ENCODE results near the gene CYRIA. TPM values are rescaled to one million over a fixed set of nuclear protein-coding genes. Genes with fewer than 3 reads are reported as not detected.

The CYRIA gene
- total RNA-seq, 1 experiment from 2014 or later, result 183 TPM

GRCh38 chr2:16686641-16687040 is 21.0 kb upstream of the CYRIA start:
- ChIA-PET CTCF (no interaction called here), POLR2A (ENCODE audit: low non-redundant PET) (no interaction called here)
- no TSS peak for BruUV-seq (replicated peaks)
- Histone ChIP-seq H3K36me3 (ENCODE audit: insufficient read depth, low read length, poor library complexity, severe bottlenecking) (no peaks in the 10 kb centered on the region), H3K27ac (ENCODE audit: low read depth, low read length, poor library complexity, severe bottlenecking) (peak overlapping the region; percentile 100), H3K9me3 (ENCODE audit: low read depth, low read length, poor library complexity, severe bottlenecking) (no peaks in the 10 kb centered on the region), H3K4me3 (ENCODE audit: low read depth, low read length, poor library complexity, severe bottlenecking) (no peak overlapping the region), H3K27me3 (replicated peaks; ENCODE audit: insufficient read depth, low read depth, low read length, poor library complexity) (no peaks in the 10 kb centered on the region), H3K4me1 (ENCODE audit: insufficient read depth, low read length, poor library complexity, severe bottlenecking) (peaks cover 61% of the 10 kb centered on the region)
- intact Hi-C loops (cut with micrococcal nuclease; ENCODE audit: unreplicated experiment), result no loop called here
- DNase-seq (ENCODE audit: low spot score), result no peak
- TF ChIP-seq EZH2 (IDR thresholded peaks at IDR 0.05; ENCODE audit: borderline replicate concordance, low read depth, low read length, poor library complexity, severe bottlenecking) (no peak), CTCF (conservative IDR thresholded peaks at IDR 0.05; ENCODE audit: low read depth, low read length) (no peak)

- Histone ChIP-seq H3K27ac (ENCODE audit: low read depth, low read length, poor library complexity, severe bottlenecking) (peak overlapping the region; percentile 100), H3K4me1 (ENCODE audit: insufficient read depth, low read length, poor library complexity, severe bottlenecking) (peaks cover 62% of the 10 kb centered on the region), H3K9me3 (ENCODE audit: low read depth, low read length, poor library complexity, severe bottlenecking) (no peaks in the 10 kb centered on the region), H3K27me3 (replicated peaks; ENCODE audit: insufficient read depth, low read depth, low read length, poor library complexity) (no peaks in the 10 kb centered on the region), H3K4me3 (ENCODE audit: low read depth, low read length, poor library complexity, severe bottlenecking) (peak overlapping the region; percentile 8), H3K36me3 (ENCODE audit: insufficient read depth, low read length, poor library complexity, severe bottlenecking) (no peaks in the 10 kb centered on the region)
- intact Hi-C loops (cut with micrococcal nuclease; ENCODE audit: unreplicated experiment), result loop anchor here (1.0 to 2.0 kb wide), 4 partner anchors 61 to 1557 kb away; no protein-coding TSS in a partner anchor
- no TSS peak for BruUV-seq (replicated peaks)
- DNase-seq (ENCODE audit: low spot score), result peak; percentile 94
- ChIA-PET CTCF (interaction anchor here (0.6 to 1.0 kb wide), 3 partner anchors 8 to 71 kb away, joined by 3 to 5 read pairs (median 3); no protein-coding TSS in a partner anchor), POLR2A (ENCODE audit: low non-redundant PET) (no interaction called here)
- no peak for TF ChIP-seq EZH2 (IDR thresholded peaks at IDR 0.05; ENCODE audit: borderline replicate concordance, low read depth, low read length, poor library complexity, severe bottlenecking)
- TF ChIP-seq CTCF (conservative IDR thresholded peaks at IDR 0.05; ENCODE audit: low read depth, low read length), result no peak
These were observed 19.7 kb upstream of the CYRIA start for GRCh38 chr2:16685340-16685715.

- Histone ChIP-seq H3K4me3 (ENCODE audit: low read depth, low read length, poor library complexity, severe bottlenecking) (peak overlapping the region; percentile 8), H3K9me3 (ENCODE audit: low read depth, low read length, poor library complexity, severe bottlenecking) (no peaks in the 10 kb centered on the region), H3K36me3 (ENCODE audit: insufficient read depth, low read length, poor library complexity, severe bottlenecking) (no peaks in the 10 kb centered on the region), H3K27ac (ENCODE audit: low read depth, low read length, poor library complexity, severe bottlenecking) (peak overlapping the region; percentile 100), H3K27me3 (replicated peaks; ENCODE audit: insufficient read depth, low read depth, low read length, poor library complexity) (no peaks in the 10 kb centered on the region), H3K4me1 (ENCODE audit: insufficient read depth, low read length, poor library complexity, severe bottlenecking) (peaks cover 67% of the 10 kb centered on the region)
- intact Hi-C loops (cut with micrococcal nuclease; ENCODE audit: unreplicated experiment), result loop anchor here (1.0 to 2.0 kb wide), 4 partner anchors 60 to 1558 kb away; no protein-coding TSS in a partner anchor
- DNase-seq (ENCODE audit: low spot score), result peak; percentile 79
- TF ChIP-seq EZH2 (IDR thresholded peaks at IDR 0.05; ENCODE audit: borderline replicate concordance, low read depth, low read length, poor library complexity, severe bottlenecking), result no peak
- TSS peak; percentile 75 for BruUV-seq (replicated peaks)
- ChIA-PET CTCF (interaction anchor here (0.7 to 1.0 kb wide), 3 partner anchors 8 to 71 kb away, joined by 3 to 5 read pairs (median 3); no protein-coding TSS in a partner anchor), POLR2A (ENCODE audit: low non-redundant PET) (interaction anchor here (1.4 kb wide), 1 partner anchor 30 kb away, joined by 5 read pairs; no protein-coding TSS in a partner anchor)
These were observed 19.2 kb upstream of the CYRIA start for GRCh38 chr2:16684676-16685339.
